ENCODE measurements around the gene JDP2.

GRCh38 chr14:75452324-75452723, 24.5 kb downstream of the JDP2 start:
- TF ChIP-seq GATA2 (IDR thresholded peaks at IDR 0.05; ENCODE audit: low read depth, low read length) (no peak), GATA3 (IDR thresholded peaks at IDR 0.05; ENCODE audit: low read depth, low read length) (no peak)
